Aorta (tissue), 5 donors: ENCODE data around the gene EEFSEC. TPM values are rescaled to one million over a fixed set of nuclear protein-coding genes. Genes with fewer than 3 reads are reported as not detected.

Experiments
- ATAC-seq: fragments of 200-7000 bp; cut with Tn5 transposase; one replicate; pipeline ENCODE4 v1.9.1; 2022; ENCODE audit warnings: moderate library complexity; ENCODE audit not compliant: low FRiP score
- DNase-seq, 2 donors: peaks; one replicate each; pipeline ENCODE4 v3.0.0-alpha.2; 2020
- H3K27ac ChIP-seq, 2 donors: one replicate each; pipeline ENCODE4 v1.5.1; 2013; ENCODE audit warnings: low read length in 2 of 2, mild to moderate bottlenecking in 2 of 2, moderate library complexity in 2 of 2, control low read depth in 1 of 2, inconsistent platforms in 1 of 2, low read depth in 1 of 2
- H3K27me3 ChIP-seq, 2 donors: one replicate each; pipeline ENCODE4 v1.6.1; 2013; ENCODE audit warnings: control low read depth in 1 of 2, low read length in 1 of 2, mild to moderate bottlenecking in 1 of 2, moderate library complexity in 1 of 2; ENCODE audit not compliant: insufficient read depth in 2 of 2, control insufficient read depth in 1 of 2
- H3K36me3 ChIP-seq, 2 donors: one replicate each; pipeline ENCODE4 v1.6.1; 2013; ENCODE audit warnings: control low read depth in 1 of 2, low read length in 1 of 2, mild to moderate bottlenecking in 1 of 2; ENCODE audit not compliant: insufficient read depth in 2 of 2, control insufficient read depth in 1 of 2
- H3K4me1 ChIP-seq, 2 donors: one replicate each; pipeline ENCODE4 v1.6.1; 2013; ENCODE audit warnings: low read length in 2 of 2, control low read depth in 1 of 2, mild to moderate bottlenecking in 1 of 2, moderate library complexity in 1 of 2; ENCODE audit not compliant: insufficient read depth in 2 of 2, control insufficient read depth in 1 of 2
- H3K4me3 ChIP-seq, 2 donors: one replicate each; pipeline ENCODE4 v1.5.1; 2013; ENCODE audit warnings: low read length in 2 of 2, control low read depth in 1 of 2, mild to moderate bottlenecking in 1 of 2
- H3K9me3 ChIP-seq: one replicate; pipeline ENCODE4 v1.6.1; 2013; ENCODE audit warnings: mild to moderate bottlenecking, low read length; ENCODE audit not compliant: control insufficient read depth
- WGBS, 2 donors: extraction: QIAGEN DNeasy Blood & Tissue Kit; methylation state at CpG; one replicate each; pipeline ENCODE4 v1.1.7; 2013; 5-methylcytosine and 5-hydroxymethylcytosine counted together
- intact Hi-C, 2 donors: fragments of 100-400 bp; cut with DNase I; formaldehyde crosslinking; loops; one replicate each; pipeline versions ENCODE4 v1.14.2 to v1.15.0; 2022
- polyA plus RNA-seq, 2 donors: library from polyadenylated mRNA; stranded (reverse); fragments of 200-250 nt; gene quantifications; one replicate each; pipeline ENCODE4 v1.2.3, GENCODE V29; 2013
- total RNA-seq, 2 donors: library from RNA; stranded (reverse); fragmentation: NEBNext Ultra II Directional; extraction: Animal tissue kit (Norgen Biotek cat#: 25700); gene quantifications; one replicate each; pipeline ENCODE4 v1.2.1, GENCODE V29; 2021
- donor health status: healthy with polysubstance abuse.
- donor health status: Bipolar disorder and iron deficiency.
- donor health status: DM: no; HTN: no; CAD: no.
- donor health status: DM: no; HTN: no; CAD: no.
- donor health status: DM: yes; HTN: yes; CAD: no.

EEFSEC gene
- total and polyA plus RNA-seq, 4 donors = 3.5 to 18.8 (median 11.6) TPM

- intact Hi-C loops = loop anchor here in 1 of 2 donors (2.0 kb wide), 2 partner anchors 69 to 157 kb away; no protein-coding TSS in a partner anchor
- Histone ChIP-seq H3K27ac (no peak overlapping the region), H3K27me3 (no peaks in the 10 kb centered on the region), H3K36me3 (no peaks in the 10 kb centered on the region), H3K4me3 (no peak overlapping the region), H3K4me1 (no peaks in the 10 kb centered on the region), H3K9me3 (no peaks in the 10 kb centered on the region)
- ATAC-seq (no peak), DNase-seq (no peak)
- WGBS, 2 donors = 91 to 94% methylated on average over 19 of the region's 19 CpGs
Measured at GRCh38 chr3:128427872-128428822, 274.9 kb downstream of the EEFSEC start.

- Histone ChIP-seq H3K27me3 (no peaks in the 10 kb centered on the region), H3K27ac (no peak overlapping the region), H3K4me1 (no peaks in the 10 kb centered on the region), H3K4me3 (no peak overlapping the region), H3K9me3 (no peaks in the 10 kb centered on the region), H3K36me3 (no peaks in the 10 kb centered on the region)
- ATAC-seq (no peak), DNase-seq (no peak)
- 90 to 93% methylated on average over 15 of the region's 15 CpGs for WGBS, 2 donors
- intact Hi-C loops = no loop called here
Measured at GRCh38 chr3:128429275-128429674, 276.0 kb downstream of the EEFSEC start.

GRCh38 chr3:128429751-128430150 lies 276.5 kb downstream of the EEFSEC start:
- no peak overlapping the region for H3K27ac ChIP-seq
- intact Hi-C loops = loop anchor here in 1 of 2 donors (5.0 kb wide), 1 partner anchor 58 kb away; no protein-coding TSS in a partner anchor
- no peaks in the 10 kb centered on the region for H3K4me1 ChIP-seq
- ATAC-seq (no peak), DNase-seq (no peak)
- H3K27me3 ChIP-seq = no peaks in the 10 kb centered on the region
- H3K9me3 ChIP-seq = no peaks in the 10 kb centered on the region
- H3K4me3 ChIP-seq = no peak overlapping the region
- no peaks in the 10 kb centered on the region for H3K36me3 ChIP-seq
- 93 to 94% methylated on average over 8 of the region's 8 CpGs for WGBS, 2 donors

- H3K4me3 ChIP-seq = no peak overlapping the region
- no peaks in the 10 kb centered on the region for H3K36me3 ChIP-seq
- H3K27me3 ChIP-seq = no peaks in the 10 kb centered on the region
- ATAC-seq (no peak), DNase-seq (no peak)
- H3K27ac ChIP-seq = no peak overlapping the region
- intact Hi-C loops = loop anchor here in 1 of 2 donors (5.0 kb wide), 1 partner anchor 57 kb away; no protein-coding TSS in a partner anchor
- 86 to 87% methylated on average over 10 of the region's 10 CpGs for WGBS, 2 donors
- no peaks in the 10 kb centered on the region for H3K9me3 ChIP-seq
- H3K4me1 ChIP-seq = no peaks in the 10 kb centered on the region
Measured at GRCh38 chr3:128430301-128430700, 277.0 kb downstream of the EEFSEC start.

- no peak for ATAC-seq
- WGBS, 2 donors = 82 to 85% methylated on average over 8 of the region's 8 CpGs
Measured at GRCh38 chr3:128430731-128431130, 277.4 kb downstream of the EEFSEC start.

GRCh38 chr3:128431803-128432300 lies 278.6 kb downstream of the EEFSEC start:
- Histone ChIP-seq H3K27me3 (no peaks in the 10 kb centered on the region), H3K27ac (no peak overlapping the region), H3K9me3 (no peaks in the 10 kb centered on the region), H3K4me1 (no peaks in the 10 kb centered on the region), H3K36me3 (no peaks in the 10 kb centered on the region), H3K4me3 (no peak overlapping the region)
- DNase-seq (no peak), ATAC-seq (no peak)
- WGBS, 2 donors = 73 to 76% methylated on average over 13 of the region's 13 CpGs
- intact Hi-C loops = loop anchor here in 1 of 2 donors (5.0 kb wide), 1 partner anchor 55 kb away; no protein-coding TSS in a partner anchor

More at GRCh38 chr3:128430731-128431130, 277.4 kb downstream of the EEFSEC start:
- no peak overlapping the region for H3K4me3 ChIP-seq
- no peak for DNase-seq
- intact Hi-C loops = loop anchor here in 1 of 2 donors (5.0 kb wide), 1 partner anchor 57 kb away; no protein-coding TSS in a partner anchor
- no peaks in the 10 kb centered on the region for H3K36me3 ChIP-seq
- no peak overlapping the region for H3K27ac ChIP-seq
- no peaks in the 10 kb centered on the region for H3K27me3 ChIP-seq
- H3K9me3 ChIP-seq = no peaks in the 10 kb centered on the region
- no peaks in the 10 kb centered on the region for H3K4me1 ChIP-seq

GRCh38 chr3:128432301-128432970 lies 279.2 kb downstream of the EEFSEC start:
- Histone ChIP-seq H3K27me3 (no peaks in the 10 kb centered on the region), H3K27ac (no peak overlapping the region), H3K36me3 (no peaks in the 10 kb centered on the region), H3K4me1 (no peaks in the 10 kb centered on the region), H3K9me3 (no peaks in the 10 kb centered on the region), H3K4me3 (no peak overlapping the region)
- DNase-seq = no peak
- ATAC-seq = no peak
- 7 to 9% methylated on average over 36 to 43 of the region's 43 CpGs for WGBS, 2 donors
- intact Hi-C loops = loop anchor here in 1 of 2 donors (5.0 kb wide), 1 partner anchor 55 kb away; no protein-coding TSS in a partner anchor

GRCh38 chr3:128432971-128433836 lies 279.9 kb downstream of the EEFSEC start:
- Histone ChIP-seq H3K36me3 (no peaks in the 10 kb centered on the region), H3K9me3 (no peaks in the 10 kb centered on the region), H3K27me3 (no peaks in the 10 kb centered on the region), H3K4me1 (no peaks in the 10 kb centered on the region), H3K4me3 (no peak overlapping the region), H3K27ac (no peak overlapping the region)
- intact Hi-C loops = loop anchor here in 1 of 2 donors (5.0 kb wide), 1 partner anchor 54 kb away; no protein-coding TSS in a partner anchor
- WGBS, 2 donors = 16 to 20% methylated on average over 38 to 53 of the region's 53 CpGs
- DNase-seq = no peak
- ATAC-seq = no peak
